Measurements from ENCODE around the gene SMIM33.

DNA sequence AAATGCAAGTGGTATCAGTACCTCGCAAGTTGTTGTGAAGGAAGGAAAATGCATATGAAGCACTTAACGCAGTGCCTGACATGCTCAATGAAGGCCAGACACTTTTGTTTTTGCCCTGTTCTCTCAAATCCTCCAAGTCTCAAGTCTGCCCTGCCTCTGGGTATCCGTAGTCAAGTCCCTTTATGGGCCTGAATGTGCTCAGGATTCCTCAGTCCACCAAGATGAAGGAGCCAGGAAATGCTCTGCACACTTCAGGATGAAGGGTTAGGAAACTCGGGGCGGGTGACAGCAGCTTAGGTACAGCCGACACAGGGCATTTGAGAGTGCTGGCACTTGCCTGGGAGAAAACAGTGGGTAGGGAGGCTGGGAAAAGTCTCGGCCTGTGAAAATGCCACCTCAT lies 9.6 kb upstream of the SMIM33 start:
- TF ChIP-seq, protein P1, sequence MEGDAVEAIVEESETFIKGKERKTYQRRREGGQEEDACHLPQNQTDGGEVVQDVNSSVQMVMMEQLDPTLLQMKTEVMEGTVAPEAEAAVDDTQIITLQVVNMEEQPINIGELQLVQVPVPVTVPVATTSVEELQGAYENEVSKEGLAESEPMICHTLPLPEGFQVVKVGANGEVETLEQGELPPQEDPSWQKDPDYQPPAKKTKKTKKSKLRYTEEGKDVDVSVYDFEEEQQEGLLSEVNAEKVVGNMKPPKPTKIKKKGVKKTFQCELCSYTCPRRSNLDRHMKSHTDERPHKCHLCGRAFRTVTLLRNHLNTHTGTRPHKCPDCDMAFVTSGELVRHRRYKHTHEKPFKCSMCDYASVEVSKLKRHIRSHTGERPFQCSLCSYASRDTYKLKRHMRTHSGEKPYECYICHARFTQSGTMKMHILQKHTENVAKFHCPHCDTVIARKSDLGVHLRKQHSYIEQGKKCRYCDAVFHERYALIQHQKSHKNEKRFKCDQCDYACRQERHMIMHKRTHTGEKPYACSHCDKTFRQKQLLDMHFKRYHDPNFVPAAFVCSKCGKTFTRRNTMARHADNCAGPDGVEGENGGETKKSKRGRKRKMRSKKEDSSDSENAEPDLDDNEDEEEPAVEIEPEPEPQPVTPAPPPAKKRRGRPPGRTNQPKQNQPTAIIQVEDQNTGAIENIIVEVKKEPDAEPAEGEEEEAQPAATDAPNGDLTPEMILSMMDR (conservative IDR thresholded peaks at IDR 0.05; ENCODE audit: low read length) = no peak
- no peak for TF ChIP-seq EZH2phosphoT487 (IDR thresholded peaks at IDR 0.05; ENCODE audit: borderline replicate concordance)

Measured in Loucy (cell line).